Activated CD4-positive, alpha-beta T cell treated with anti-CD3 and anti-CD28 coated beads, Interleukin-2, amount 10 ng/mL, durations not matched to agents 24 days and 14 days (primary cell): ENCODE data around the gene ACIN1. TPM values are rescaled to one million over a fixed set of nuclear protein-coding genes. Genes with fewer than 3 reads are reported as not detected.

Experiments used
- DNase-seq: peaks from one replicate; pipeline ENCODE4 v3.0.0; 2022
- H3K27ac Mint-ChIP-seq: one replicate; pipeline ENCODE4 v1.8.0; 2022; ENCODE audit warnings: mild to moderate bottlenecking, mixed read lengths
- H3K27me3 Mint-ChIP-seq: one replicate; pipeline ENCODE4 v1.8.0; 2022; ENCODE audit warnings: mixed read lengths
- H3K36me3 Mint-ChIP-seq: one replicate; pipeline ENCODE4 v1.8.0; 2022; ENCODE audit warnings: low read depth, mild to moderate bottlenecking, mixed read lengths
- H3K4me1 Mint-ChIP-seq: one replicate; pipeline ENCODE4 v1.8.0; 2021; ENCODE audit warnings: mixed read lengths
- H3K4me3 Mint-ChIP-seq: one replicate; pipeline ENCODE4 v1.8.0; 2022; ENCODE audit warnings: mild to moderate bottlenecking, moderate library complexity, mixed read lengths
- H3K9me3 Mint-ChIP-seq: one replicate; pipeline ENCODE4 v1.8.0; 2021; ENCODE audit warnings: mixed read lengths
- intact Hi-C: fragments of 100-400 bp; cut with micrococcal nuclease; formaldehyde crosslinking; loops from one replicate; pipeline ENCODE4 v1.15.1; 2023
- total RNA-seq: library from RNA; stranded (reverse); gene quantifications from 2 replicates; pipeline ENCODE4 v1.2.3, GENCODE V29; 2022

ACIN1 gene
- total RNA-seq, 1 donor from 2014 or later = 224 TPM

DNA sequence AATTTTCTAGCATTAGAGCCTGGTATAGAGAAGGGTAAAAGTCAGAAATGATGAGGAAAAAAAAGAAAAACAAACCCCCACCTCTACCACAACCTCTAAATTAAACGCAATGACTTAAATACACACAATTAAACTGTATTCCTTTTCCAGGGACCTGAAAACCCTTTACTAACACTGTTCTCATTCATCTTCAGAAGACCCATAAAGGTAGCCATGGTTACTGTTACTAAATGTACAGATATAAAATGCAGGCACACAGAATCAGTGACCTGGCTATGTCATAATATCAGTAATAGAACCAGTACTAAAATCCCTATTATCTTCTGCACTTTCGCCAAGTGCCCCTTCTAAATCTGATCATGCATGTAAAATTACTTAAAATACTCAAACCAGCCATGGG lies 1.4 kb downstream of the ACIN1 start:
- H3K4me3 Mint-ChIP-seq = no peak overlapping the region

DNA sequence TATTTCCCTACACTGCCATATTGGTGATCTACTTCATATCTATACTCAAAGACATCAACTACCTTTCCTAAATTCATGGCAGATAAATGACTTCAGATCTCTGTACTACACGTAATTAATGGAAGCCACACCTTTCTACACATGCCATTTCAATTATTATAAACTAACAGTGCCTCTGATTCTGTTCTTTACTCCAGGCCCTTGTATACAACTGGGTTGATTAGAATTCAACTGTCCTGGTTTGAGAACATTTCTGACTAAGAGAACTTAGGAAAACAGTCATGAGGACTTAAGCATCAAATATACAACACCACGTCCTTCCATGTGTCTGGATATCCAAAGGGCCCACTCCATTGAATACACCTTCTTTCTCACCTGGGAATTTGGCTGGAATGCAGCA lies 1.8 kb downstream of the ACIN1 start:
- peaks cover 45% of the 10 kb centered on the region for H3K36me3 Mint-ChIP-seq
- DNase-seq = no peak
- peaks cover 29% of the 10 kb centered on the region for H3K4me1 Mint-ChIP-seq
- no peaks in the 10 kb centered on the region for H3K9me3 Mint-ChIP-seq
- no peaks in the 10 kb centered on the region for H3K27me3 Mint-ChIP-seq
- no peak overlapping the region for H3K4me3 Mint-ChIP-seq
- intact Hi-C loops = loop anchor here (10.0 kb wide), 1 partner anchor 462 kb away; the partner anchor contains the start of genes THTPA and ZFHX2
- no peak overlapping the region for H3K27ac Mint-ChIP-seq

More for the DNA sequence above, 1.4 kb downstream of the ACIN1 start:
- no peak for DNase-seq
- Mint-ChIP-seq H3K27ac (no peak overlapping the region), H3K9me3 (no peaks in the 10 kb centered on the region), H3K36me3 (peaks cover 43% of the 10 kb centered on the region), H3K4me1 (peaks cover 29% of the 10 kb centered on the region), H3K27me3 (no peaks in the 10 kb centered on the region)
- intact Hi-C loops = loop anchor here (10.0 kb wide), 1 partner anchor 461 kb away; the partner anchor contains the start of genes THTPA and ZFHX2

GRCh38 chr14:23091294-23092225 lies 3.4 kb downstream of the ACIN1 start:
- Mint-ChIP-seq H3K9me3 (no peaks in the 10 kb centered on the region), H3K4me1 (peaks cover 22% of the 10 kb centered on the region), H3K27ac (no peak overlapping the region), H3K27me3 (no peaks in the 10 kb centered on the region), H3K36me3 (peaks cover 46% of the 10 kb centered on the region), H3K4me3 (peak overlapping the region; percentile 16)
- intact Hi-C loops = loop anchor here (10.0 kb wide), 1 partner anchor 463 kb away; the partner anchor contains the start of genes THTPA and ZFHX2
- DNase-seq = no peak

GRCh38 chr14:23090254-23090636 lies 4.7 kb downstream of the ACIN1 start:
- no peak for DNase-seq
- intact Hi-C loops = loop anchor here (10.0 kb wide), 1 partner anchor 465 kb away; the partner anchor contains the start of genes THTPA and ZFHX2
- no peak overlapping the region for H3K4me3 Mint-ChIP-seq
- H3K4me1 Mint-ChIP-seq = peaks cover 28% of the 10 kb centered on the region
- H3K9me3 Mint-ChIP-seq = no peaks in the 10 kb centered on the region
- H3K27ac Mint-ChIP-seq = no peak overlapping the region
- H3K36me3 Mint-ChIP-seq = peaks cover 54% of the 10 kb centered on the region
- no peaks in the 10 kb centered on the region for H3K27me3 Mint-ChIP-seq

DNA sequence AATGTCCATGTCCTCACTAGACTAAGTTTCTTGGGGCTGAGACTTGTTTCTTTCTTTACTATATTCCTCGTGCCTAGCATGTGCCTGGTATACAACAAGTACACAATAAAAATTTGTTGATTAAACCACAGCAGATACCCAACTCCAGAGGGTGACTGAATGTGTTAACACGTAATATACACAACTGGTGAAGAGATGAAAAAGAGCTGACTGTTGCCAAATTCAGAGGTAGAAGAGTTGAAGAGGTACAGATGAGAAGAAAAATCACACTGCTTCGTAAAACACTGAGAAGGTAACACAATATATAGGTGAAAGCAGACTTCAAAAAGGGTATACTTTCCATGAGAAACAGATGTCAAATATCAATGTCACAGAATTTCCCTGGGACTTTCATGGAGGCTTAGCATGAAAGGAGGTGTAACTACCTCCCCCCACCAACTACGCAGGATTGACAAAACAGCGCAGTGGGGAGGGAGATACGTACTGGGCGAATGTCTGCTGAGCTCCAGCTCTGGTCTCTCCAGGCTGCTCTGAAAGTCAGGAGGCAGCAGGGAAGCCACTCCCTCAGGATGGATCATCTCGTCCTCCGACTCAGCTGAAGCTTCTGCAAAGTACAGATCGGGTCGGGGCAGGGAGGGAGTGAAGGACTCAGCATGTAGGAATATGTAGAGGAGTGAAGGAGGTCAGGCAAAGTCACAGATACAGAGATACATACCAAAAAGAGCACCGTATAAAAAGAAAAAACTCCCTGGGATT lies 5.3 kb downstream of the ACIN1 start:
- Mint-ChIP-seq H3K4me3 (no peak overlapping the region), H3K9me3 (no peaks in the 10 kb centered on the region), H3K27ac (no peak overlapping the region), H3K4me1 (peaks cover 29% of the 10 kb centered on the region), H3K27me3 (no peaks in the 10 kb centered on the region), H3K36me3 (peaks cover 59% of the 10 kb centered on the region)
- no peak for DNase-seq
- intact Hi-C loops = loop anchor here (10.0 kb wide), 1 partner anchor 465 kb away; the partner anchor contains the start of genes THTPA and ZFHX2

DNA sequence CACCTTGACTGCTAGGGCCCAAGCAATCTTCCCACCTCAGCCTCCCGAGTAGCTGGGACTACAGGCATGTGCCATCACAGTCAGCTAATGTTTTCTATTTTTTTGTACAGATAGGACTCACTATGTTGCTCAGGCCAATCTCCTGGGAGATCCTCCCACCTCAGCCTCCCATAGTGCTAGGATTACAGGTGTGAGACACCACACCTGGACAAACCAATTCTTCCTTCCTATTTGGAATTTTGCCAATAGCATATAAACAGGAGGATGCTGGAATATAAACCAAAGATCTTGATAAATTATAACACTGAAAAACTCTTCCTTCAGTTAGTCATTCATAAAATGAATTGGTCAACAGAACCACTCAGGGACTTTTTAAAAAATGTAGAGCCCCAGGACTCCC lies 8.4 kb downstream of the ACIN1 start:
- Mint-ChIP-seq H3K9me3 (no peaks in the 10 kb centered on the region), H3K4me1 (peaks cover 15% of the 10 kb centered on the region), H3K36me3 (peaks cover 57% of the 10 kb centered on the region), H3K27ac (peak overlapping the region; percentile 49), H3K4me3 (no peak overlapping the region), H3K27me3 (no peaks in the 10 kb centered on the region)
- intact Hi-C loops = no loop called here
- DNase-seq = no peak

DNA sequence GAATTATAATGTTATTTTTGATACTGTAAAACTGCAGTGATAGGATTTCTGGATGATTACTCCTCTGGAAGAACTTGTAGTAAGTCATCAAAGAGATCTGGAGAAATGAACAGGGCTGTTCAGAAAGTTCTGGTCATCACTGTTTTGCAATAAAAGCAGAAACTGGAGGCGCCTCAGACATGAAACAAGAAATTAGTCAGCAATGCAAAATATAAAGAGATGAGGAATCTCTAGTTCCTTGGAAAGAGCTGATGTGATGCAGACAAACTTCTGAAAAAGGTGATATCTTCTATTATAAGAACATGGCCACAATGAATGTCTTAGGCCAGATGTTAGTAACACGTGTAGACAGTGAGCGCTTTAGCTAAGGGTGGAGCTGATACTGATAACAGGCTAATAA lies 9.5 kb downstream of the ACIN1 start:
- DNase-seq = no peak
- H3K9me3 Mint-ChIP-seq = no peaks in the 10 kb centered on the region
- peaks cover 13% of the 10 kb centered on the region for H3K4me1 Mint-ChIP-seq
- no peaks in the 10 kb centered on the region for H3K27me3 Mint-ChIP-seq
- intact Hi-C loops = loop anchor here (1.0 kb wide), 1 partner anchor 9 kb away; no protein-coding TSS in a partner anchor
- H3K4me3 Mint-ChIP-seq = peak overlapping the region; percentile 9
- peak overlapping the region; percentile 74 for H3K27ac Mint-ChIP-seq
- peaks cover 64% of the 10 kb centered on the region for H3K36me3 Mint-ChIP-seq

DNA sequence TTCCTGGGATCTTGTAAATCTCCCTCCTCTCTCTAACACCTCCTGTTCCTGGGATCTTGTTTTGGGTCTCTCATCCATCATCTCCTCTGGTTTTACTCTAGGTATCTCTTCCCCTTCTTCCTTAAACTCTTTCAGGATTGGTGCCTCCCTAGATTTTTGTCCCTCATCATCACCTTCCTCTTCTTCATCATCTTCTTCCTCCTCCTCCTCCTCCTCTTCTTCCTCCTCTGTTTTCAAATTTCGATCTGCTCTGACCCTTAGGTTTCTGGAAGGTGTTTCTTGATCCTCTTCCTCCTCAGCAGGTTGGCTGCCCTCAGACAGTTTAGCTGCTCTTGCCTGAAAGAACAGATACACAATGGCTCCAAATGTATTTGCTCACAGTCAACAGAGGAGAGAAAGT lies 14.5 kb downstream of the ACIN1 start:
- Mint-ChIP-seq H3K27ac (peak overlapping the region; percentile 4), H3K4me3 (no peak overlapping the region), H3K36me3 (peaks cover 70% of the 10 kb centered on the region), H3K9me3 (no peaks in the 10 kb centered on the region), H3K27me3 (no peaks in the 10 kb centered on the region), H3K4me1 (peaks cover 2% of the 10 kb centered on the region)
- no peak for DNase-seq
- intact Hi-C loops = no loop called here

DNA sequence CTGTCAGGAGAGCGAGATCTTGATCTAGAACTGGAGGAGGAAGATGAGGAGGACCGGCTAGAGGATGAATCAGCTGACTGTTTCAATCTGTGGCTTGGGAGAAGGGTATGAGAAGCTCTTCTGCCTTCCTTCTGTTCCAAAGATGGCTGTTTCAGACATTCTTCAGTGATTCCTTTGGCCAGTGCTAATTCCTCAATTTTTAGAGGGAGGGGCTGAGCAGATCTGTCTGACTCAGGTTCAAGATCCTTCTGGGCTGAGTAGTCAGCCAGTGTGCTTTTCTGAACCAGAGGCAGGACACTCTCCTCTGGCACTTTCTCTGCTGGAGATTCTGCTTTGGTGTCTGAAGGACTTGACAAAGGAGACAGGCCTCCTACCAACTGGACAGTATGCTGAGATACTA lies 15.2 kb downstream of the ACIN1 start:
- intact Hi-C loops = no loop called here
- DNase-seq = no peak
- Mint-ChIP-seq H3K36me3 (peaks cover 66% of the 10 kb centered on the region), H3K4me1 (no peaks in the 10 kb centered on the region), H3K27ac (peak overlapping the region; percentile 5), H3K27me3 (no peaks in the 10 kb centered on the region), H3K4me3 (no peak overlapping the region), H3K9me3 (no peaks in the 10 kb centered on the region)

- Mint-ChIP-seq H3K36me3 (peaks cover 65% of the 10 kb centered on the region), H3K4me1 (no peaks in the 10 kb centered on the region), H3K4me3 (no peak overlapping the region), H3K27ac (no peak overlapping the region), H3K9me3 (no peaks in the 10 kb centered on the region), H3K27me3 (no peaks in the 10 kb centered on the region)
- intact Hi-C loops = no loop called here
- no peak for DNase-seq
These were observed 16.2 kb downstream of the ACIN1 start for GRCh38 chr14:23078692-23079116.

DNA sequence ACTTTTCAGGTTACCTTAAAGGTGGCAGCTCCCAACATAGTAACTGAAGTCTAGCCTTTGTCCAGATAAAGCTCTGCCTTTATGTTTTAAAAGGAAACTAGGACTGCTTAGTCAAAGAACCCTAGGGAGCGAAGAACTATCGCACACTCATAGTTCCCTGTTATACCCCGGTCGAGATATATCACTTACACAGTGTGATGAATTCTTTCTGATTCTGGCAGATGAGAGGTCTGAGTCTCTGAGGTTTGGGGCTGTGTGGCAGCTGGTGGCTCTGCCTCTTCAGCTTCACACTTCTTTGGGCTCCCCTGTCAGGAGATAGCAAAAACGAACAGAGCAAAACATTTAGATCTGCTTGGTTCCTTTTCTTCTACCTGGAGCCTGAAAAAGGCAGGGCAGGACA lies 17.0 kb downstream of the ACIN1 start:
- intact Hi-C loops = loop anchor here (2.0 kb wide), 1 partner anchor 31 kb away; no protein-coding TSS in a partner anchor

GRCh38 chr14:23076785-23077408 lies 18.0 kb downstream of the ACIN1 start:
- Mint-ChIP-seq H3K4me1 (peaks cover 5% of the 10 kb centered on the region), H3K4me3 (no peak overlapping the region), H3K9me3 (no peaks in the 10 kb centered on the region), H3K27me3 (no peaks in the 10 kb centered on the region), H3K27ac (no peak overlapping the region), H3K36me3 (peaks cover 68% of the 10 kb centered on the region)
- peak; percentile 81 for DNase-seq
- intact Hi-C loops = loop anchor here (2.0 kb wide), 1 partner anchor 32 kb away; no protein-coding TSS in a partner anchor

More for the DNA sequence above, 17.0 kb downstream of the ACIN1 start:
- no peak overlapping the region for H3K27ac Mint-ChIP-seq
- peaks cover 61% of the 10 kb centered on the region for H3K36me3 Mint-ChIP-seq
- no peak for DNase-seq
- no peaks in the 10 kb centered on the region for H3K4me1 Mint-ChIP-seq
- H3K4me3 Mint-ChIP-seq = no peak overlapping the region
- no peaks in the 10 kb centered on the region for H3K9me3 Mint-ChIP-seq
- no peaks in the 10 kb centered on the region for H3K27me3 Mint-ChIP-seq

DNA sequence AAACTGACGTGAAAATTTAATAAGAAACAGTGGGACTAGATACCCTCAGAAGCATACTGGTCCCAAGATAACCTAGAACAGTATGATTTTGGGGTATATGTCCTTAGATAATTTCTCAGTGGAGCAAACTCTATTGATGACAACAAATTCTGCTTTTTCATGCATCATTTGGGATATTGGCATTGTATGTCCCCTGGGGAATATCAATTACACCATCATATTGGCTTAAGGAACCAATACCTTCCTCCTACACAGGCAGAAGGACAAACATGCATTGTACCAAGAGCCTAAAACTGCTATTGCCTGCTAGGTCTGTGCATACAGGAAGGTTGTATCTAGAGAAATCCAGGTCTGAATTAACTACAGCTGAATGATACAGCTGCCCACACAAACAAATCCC lies 20.0 kb downstream of the ACIN1 start:
- Mint-ChIP-seq H3K36me3 (peaks cover 63% of the 10 kb centered on the region), H3K4me1 (peaks cover 19% of the 10 kb centered on the region), H3K27ac (no peak overlapping the region), H3K27me3 (no peaks in the 10 kb centered on the region), H3K9me3 (no peaks in the 10 kb centered on the region), H3K4me3 (no peak overlapping the region)
- DNase-seq = no peak
- intact Hi-C loops = no loop called here
